HG03095 (cell line): ENCODE data around the gene EXOC3.
"Not testable (repeated sequence)": the region's sequence is repeated elsewhere in the genome, so short reads cannot be mapped to it uniquely, and the experiment has no call there.

Experiments used
- ATAC-seq: cut with Tn5 transposase; IDR thresholded peaks from one replicate; pipeline ENCODE4 v1.9.1; 2021; ENCODE audit warnings: moderate library complexity; ENCODE audit not compliant: unreplicated experiment

EXOC3 gene

DNA sequence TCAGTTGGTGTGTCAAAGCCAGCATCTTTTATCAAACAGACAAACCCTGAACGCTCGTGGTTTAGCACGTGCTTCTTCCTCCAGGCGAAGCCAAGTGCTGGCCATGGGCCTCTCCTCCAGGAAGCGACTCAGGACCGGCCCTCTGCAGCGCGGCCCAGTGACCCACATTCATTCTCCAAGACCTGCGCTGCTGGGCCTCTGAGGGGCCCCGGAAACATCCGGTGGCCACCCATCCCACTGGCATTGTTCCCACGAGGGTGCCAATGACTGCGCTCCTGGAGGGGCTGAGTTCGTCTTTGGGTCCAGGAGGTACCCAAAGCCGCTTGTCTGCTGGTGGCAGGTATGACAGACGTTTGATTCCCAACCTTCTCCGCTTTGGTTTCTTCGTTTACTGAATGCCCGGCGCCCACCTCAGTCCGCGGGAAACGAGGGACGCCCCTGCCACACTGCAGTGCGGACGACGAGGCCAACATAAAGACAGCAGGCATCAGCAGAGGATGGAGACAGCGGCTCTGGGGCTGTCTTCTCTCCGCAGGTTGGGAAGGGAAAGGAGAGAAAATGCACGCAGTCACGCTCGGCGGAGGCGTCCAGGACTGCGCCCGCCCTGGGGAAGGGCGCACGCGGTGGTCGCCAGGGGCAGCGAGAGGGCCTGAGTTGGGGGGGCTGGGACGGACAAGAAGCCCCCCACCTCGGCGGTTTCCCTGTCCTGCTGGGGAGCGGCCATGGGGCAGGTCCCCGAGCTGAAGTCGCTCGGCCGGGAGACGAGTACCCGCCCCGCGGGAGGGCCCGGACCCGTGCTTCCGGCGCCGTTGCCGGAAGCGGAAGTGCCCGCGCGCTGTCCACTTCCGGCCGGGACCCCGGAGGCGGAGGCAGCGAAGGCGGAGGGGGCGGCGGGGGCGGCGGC is at the start of gene EXOC3:
TSS of gene EXOC3 (plus strand) at position 842 of the 904 bp plus-strand sequence. CDS start 3,030 bp downstream, outside the sequence.
- peak; percentile 81 for ATAC-seq

DNA sequence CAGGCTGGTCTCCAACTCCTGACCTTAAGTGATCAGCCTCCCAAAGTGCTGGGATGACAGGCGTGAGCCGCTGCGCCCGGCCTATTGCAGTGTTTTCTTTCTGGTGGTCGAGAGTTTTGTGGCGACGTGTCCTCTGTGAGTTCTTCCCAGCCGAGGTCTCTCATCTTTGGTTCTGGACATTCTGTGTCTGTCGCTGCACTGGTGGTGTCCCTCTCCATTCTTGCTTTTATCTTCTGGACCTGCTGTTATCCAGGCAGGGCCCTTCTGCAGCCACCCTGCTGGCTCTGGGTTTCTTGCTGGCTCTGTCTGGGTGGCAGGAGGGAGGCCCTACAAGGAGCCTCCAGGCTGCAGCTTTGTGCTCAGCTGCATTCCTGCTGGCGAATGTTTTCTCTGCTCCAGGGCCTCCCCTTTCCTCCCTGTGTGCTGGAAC is 49.1 kb upstream of the EXOC3 start:
- ATAC-seq, result no peak

DNA sequence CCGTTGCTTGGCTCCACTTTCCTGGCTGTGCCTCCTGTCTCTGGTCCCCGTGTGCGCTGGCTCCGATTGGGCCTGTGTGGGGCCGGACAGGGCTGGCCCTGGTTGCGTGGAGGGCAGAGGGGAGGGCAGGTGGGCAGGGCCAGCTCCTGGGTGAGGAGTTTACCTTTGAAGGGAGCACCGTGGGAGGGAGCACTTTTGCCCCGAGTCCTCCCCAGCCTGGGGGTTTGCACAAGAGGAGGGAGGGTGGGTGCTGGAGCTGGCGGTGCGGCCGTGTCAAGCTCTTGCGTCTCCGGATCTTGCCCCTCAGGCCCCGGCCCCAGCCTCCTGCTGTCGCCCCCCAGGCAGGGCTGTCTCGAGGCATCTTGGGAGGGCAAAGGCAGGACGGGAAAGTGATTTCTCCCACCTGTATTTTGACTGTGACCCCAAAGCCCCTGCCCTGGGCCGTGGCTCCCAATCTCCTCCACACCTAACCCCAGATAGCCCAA is 48.3 kb upstream of the EXOC3 start:
- ATAC-seq, result no peak

GRCh38 chr5:395156-395920 is 47.6 kb upstream of the EXOC3 start:
- ATAC-seq, result no peak

DNA sequence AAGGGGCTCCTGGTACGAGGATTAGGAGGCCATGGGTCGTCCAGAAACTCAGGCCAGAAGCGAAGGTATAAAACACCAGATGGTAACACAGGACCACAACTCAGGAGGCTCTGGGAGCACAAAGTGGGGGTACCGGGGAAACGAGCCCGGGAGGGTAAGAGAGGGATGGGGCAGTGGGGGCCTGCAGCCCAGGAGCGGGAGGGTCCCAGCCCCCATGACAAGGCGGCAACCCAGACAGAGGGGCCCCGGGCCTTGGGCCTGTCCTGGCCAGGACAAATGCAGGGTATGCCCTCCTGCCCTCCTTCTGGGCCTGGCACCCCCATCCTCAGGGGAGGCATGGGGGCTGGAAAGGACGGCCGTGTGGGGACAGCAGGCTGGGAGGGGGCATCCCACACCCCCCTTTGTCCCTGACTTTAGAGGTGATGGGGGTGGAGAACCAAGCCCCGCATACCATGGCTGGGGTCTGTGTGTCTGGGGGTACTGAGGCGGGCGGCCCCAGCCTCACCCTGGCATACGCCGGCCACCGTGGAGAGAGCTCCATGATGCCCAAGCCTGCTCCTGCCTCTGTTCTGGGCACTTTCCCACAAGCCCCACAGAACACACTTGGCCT is 47.0 kb upstream of the EXOC3 start:
- ATAC-seq, result no peak

DNA sequence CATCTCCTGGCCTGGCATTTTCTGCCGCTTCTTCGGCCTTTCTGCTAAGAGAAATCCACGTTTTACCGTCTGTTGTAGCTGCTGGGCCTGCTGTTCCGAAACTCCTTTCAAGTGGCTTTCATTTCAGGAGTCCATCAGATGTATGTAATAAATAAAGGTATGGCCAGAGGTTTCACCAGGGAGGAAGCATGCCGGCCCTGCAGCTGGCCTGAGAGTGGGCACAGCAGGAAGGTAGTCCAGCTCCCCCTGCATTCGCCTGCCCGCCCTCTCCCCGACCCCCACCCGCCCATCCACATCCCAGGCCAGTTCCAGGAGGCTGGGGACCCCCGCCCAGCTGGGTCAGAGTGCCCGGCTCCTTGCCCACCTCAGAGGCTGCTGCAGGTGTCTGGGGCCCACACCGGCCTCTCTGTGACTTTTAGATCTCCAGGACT is 46.4 kb upstream of the EXOC3 start:
- ATAC-seq, result no peak

DNA sequence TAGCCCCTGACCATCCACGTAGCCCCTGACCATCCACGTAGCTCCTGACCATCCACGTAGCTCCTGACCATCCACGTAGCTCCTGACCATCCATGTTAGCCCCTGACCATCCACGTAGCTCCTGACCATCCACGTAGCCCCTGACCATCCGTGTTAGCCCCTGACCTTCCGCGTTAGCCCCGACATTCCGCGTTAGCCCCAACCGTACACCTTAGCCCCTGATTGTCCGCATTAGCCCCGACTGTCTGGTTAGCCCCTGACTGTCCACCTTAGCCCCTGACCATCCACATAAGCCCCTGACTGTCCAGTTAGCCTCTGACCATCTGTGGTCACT is 44.9 kb upstream of the EXOC3 start:
- ATAC-seq, result not testable (repeated sequence)

DNA sequence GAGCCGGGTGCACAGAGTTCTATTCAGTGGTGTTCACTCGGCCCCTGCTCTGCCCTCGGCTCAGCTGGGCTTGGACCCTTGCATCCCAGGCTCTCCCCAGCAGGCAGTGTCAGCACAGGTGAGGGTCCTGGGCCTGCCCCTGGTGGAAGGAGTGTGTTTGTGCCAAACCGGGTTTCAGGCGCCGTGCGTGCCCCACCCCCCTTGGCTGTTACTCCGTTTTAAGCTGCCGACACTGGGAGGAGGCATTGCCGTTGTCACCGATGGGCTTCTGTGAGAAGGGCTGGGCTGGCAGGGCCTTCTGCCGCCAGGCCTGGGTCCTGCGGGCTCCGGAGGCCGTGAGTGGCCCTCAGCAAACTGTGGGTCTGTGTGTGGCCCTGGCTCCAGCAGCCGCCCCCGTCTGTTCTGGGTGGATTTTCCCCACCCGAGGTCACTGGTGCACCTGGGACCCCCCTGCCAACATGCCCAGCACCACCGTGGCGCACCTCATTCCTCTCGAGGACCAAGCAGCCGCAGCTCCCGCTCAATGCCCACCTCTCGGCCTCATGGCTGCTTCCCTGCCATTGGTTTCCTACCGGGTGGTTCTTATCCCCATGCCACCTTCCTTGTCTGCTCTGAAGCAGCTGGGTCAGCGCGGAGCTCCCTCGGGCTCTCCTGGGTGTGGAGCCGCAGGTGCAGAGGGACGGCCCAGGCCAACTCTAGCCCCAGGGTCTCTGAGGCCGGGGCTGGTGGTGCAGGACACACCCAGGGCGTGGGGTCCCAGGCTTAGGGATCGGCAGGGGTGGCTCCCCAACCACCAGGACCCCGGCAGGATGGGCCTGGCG is 44.3 kb upstream of the EXOC3 start:
- ATAC-seq, result no peak

DNA sequence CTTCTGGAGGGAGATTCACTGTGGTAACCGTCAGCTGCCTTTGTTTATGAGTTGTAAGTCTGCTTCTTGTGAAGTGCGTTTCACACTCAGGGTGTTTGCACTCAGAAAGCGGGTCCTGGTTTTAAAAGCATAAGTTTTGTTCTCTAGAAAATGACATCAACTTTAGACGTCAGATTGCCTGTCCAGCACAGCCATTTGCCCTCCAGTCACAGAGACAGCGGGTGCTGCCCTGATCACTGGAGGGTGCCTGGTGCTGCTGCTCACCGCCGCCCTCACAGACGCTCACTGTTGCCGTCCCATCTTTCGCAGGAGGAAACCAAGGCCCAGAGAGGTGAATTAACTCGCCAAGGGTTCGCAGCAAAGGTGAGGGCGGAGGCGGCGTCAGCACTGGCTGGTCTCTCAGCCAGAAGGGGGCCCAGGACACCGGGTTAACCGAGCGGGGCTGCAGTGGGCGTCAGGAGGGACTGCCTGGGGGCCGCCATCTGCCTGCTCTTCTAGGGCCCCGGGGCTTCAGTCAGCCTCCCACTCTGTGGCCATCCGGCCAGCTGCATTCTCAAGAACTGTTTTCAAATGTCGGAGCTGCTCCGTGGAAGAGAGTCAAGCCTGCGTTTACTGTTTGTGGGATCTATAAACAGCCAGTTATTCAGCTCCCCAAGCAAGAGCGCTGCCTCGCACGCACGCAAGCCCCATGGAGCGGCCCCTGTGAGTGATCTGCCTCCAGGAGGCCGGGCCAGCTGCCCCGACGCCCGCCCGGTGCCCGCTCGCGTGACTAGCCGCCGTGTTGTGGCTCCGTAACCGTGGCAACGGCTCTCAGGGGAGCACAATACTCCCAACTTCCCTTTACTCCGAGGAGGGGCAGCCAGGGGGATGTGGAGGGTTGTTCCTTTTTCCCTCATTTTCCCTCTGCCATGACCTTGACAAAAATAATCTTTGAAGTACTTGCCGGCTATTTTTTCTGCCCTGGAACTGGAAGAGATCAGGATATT is 43.4 kb upstream of the EXOC3 start:
- peak; percentile 59 for ATAC-seq

GRCh38 chr5:400282-401145 is 42.5 kb upstream of the EXOC3 start:
- ATAC-seq, result peak; percentile 14

GRCh38 chr5:401146-402034 is 41.6 kb upstream of the EXOC3 start:
- ATAC-seq, result no peak

DNA sequence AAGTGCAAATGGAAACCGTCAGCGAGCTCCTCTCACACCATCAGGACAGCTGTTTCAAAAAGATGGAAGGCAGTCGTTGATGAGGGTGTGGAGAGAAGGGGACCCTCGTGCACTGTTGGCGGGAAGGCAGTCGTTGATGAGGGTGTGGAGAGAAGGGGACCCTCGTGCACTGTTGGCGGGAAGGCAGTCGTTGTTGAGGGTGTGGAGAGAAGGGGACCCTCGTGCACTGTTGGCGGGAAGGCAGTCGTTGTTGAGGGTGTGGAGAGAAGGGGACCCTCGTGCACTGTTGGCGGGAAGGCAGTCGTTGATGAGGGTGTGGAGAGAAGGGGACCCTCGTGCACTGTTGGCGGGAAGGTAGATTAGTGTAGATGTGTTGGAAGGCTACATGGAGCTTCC is 40.8 kb upstream of the EXOC3 start:
- not testable (repeated sequence) for ATAC-seq

GRCh38 chr5:402615-403359 is 40.2 kb upstream of the EXOC3 start:
- peak; percentile 57 for ATAC-seq

DNA sequence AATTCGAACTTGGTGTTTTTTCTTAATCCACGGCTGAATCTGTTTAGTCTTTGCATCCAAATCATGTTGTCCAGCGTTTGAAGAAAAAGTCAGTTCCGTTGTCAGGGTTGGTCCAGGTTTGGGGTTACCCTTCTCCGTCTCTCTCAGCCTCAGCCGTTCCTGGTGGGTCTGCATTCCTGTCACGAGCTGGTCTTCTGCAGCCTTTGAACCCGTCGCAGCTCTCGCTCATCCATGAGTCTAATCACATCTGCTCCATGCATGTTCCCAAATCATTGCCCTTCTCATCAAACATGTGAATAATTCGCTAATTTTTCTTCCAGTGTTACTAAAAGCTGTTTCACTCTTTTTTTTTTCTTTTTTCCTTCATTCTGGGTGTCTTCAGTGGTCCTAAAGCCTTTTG is 39.0 kb upstream of the EXOC3 start:
- no peak for ATAC-seq

DNA sequence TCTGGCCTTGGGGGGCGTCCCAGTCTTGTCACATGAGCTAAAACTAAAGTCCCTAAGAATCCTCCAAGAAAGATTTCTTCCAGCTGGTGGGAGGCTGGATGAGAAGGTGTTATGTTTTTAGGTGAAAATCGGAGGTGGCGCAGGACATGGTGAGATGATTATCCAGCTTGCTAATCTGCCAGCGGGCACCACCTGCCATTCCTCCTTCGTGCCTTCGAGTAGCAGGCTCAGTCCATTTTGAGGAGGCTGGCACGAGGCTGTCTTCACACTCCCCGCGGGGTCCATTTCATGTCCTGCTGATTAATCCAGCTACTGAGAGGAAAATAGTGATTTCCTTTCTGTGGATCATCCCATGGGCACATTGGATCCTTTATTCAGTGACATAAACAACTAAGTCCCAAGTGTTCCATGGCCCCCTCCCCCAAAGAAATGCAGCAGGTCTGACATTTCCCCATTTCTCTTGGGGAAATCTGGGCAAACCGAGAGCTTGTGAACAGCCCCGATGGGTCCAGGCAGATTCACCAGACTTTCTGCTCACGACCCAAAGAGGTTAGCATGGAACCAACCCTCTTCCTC is 38.2 kb upstream of the EXOC3 start:
- ATAC-seq, result no peak

- no peak for ATAC-seq
Observed at GRCh38 chr5:405421-405820, 37.6 kb upstream of the EXOC3 start.
